Activated T-cell treated with anti-CD3 and anti-CD28 coated beads, Interleukin-2, amount 50 U/mL, for 72 hours (primary cell): Measurements from ENCODE around the gene MIA. TPM values are rescaled to one million over a fixed set of nuclear protein-coding genes. Genes with fewer than 3 reads are reported as not detected.
"Not testable (repeated sequence)": the region's sequence is repeated elsewhere in the genome, so short reads cannot be mapped to it uniquely, and the experiment has no call there.

Source experiments
- ATAC-seq, 2 donors: fragments of 150-1000 bp; cut with Tn5 transposase; replicated peaks in 1 of 2; 2 replicates each; pipeline ENCODE4 v1.10.0; 2021; ENCODE audit warnings: moderate library complexity in 2 of 2, mild to moderate bottlenecking in 1 of 2
- DNase-seq, 2 donors: peaks; one replicate each; pipeline ENCODE4 v3.0.0; 2021 to 2022; ENCODE audit warnings: mixed read lengths in 1 of 2
- H3K27ac Mint-ChIP-seq: one replicate; pipeline ENCODE4 v1.8.0; 2022; ENCODE audit warnings: mild to moderate bottlenecking, moderate library complexity, mixed read lengths
- H3K27me3 Mint-ChIP-seq: one replicate; pipeline ENCODE4 v1.8.0; 2022; ENCODE audit warnings: low read depth, mixed read lengths
- H3K36me3 Mint-ChIP-seq, 2 donors: one replicate each; pipeline ENCODE4 v1.8.0; 2022; ENCODE audit warnings: mixed read lengths in 2 of 2, mild to moderate bottlenecking in 1 of 2; ENCODE audit not compliant: insufficient read depth in 2 of 2
- H3K4me1 Mint-ChIP-seq: one replicate; pipeline ENCODE4 v1.8.0; 2022; ENCODE audit warnings: low read depth, mixed read lengths
- H3K4me3 Mint-ChIP-seq, 2 donors: one replicate each; pipeline ENCODE4 v1.8.0; 2022; ENCODE audit warnings: mild to moderate bottlenecking in 2 of 2, mixed read lengths in 2 of 2, moderate library complexity in 2 of 2
- H3K9me3 Mint-ChIP-seq, 2 donors: one replicate each; pipeline ENCODE4 v1.8.0; 2022; ENCODE audit warnings: mixed read lengths in 2 of 2
- total RNA-seq, 2 donors: library from RNA; stranded (reverse); gene quantifications; one replicate each; pipeline ENCODE4 v1.2.3, GENCODE V29; 2022

MIA gene
- total RNA-seq, 2 donors from 2014 or later, result 0.97 to 1.1 TPM

GRCh38 chr19:40826699-40827385, 51.5 kb downstream of the MIA start:
- not testable (repeated sequence) for H3K36me3 Mint-ChIP-seq, H3K9me3 Mint-ChIP-seq, H3K4me3 Mint-ChIP-seq, H3K27me3 Mint-ChIP-seq, DNase-seq, H3K27ac Mint-ChIP-seq
- H3K4me1 Mint-ChIP-seq, result peaks cover 19% of the 10 kb centered on the region
- ATAC-seq, result peak; percentile 70 to 80

Other genes starting within 250 kb of the MIA start
- 100 to 1,000 TPM; 145 to 152 TPM for gene SHKBP1, start 198.6 kb upstream of the MIA start, total RNA-seq
- gene LTBP4, start 174.2 kb upstream of the MIA start, total RNA-seq, result 100 to 1,000 TPM; 164 to 195 TPM
- gene NUMBL, start 84.9 kb upstream of the MIA start, total RNA-seq, result 10 to 100 TPM; 16.1 to 18.6 TPM
- 10 to 100 TPM; 45.4 to 58.6 TPM for gene COQ8B, start 58.6 kb upstream of the MIA start, total RNA-seq
- 10 to 100 TPM; 14.4 to 15.1 TPM for gene ITPKC, start 58.4 kb upstream of the MIA start, total RNA-seq
- 10 to 100 TPM; 32.8 to 45.1 TPM for gene ACTMAP, start 25.0 kb upstream of the MIA start, total RNA-seq
- 100 to 1,000 TPM; 201 to 290 TPM for gene SNRPA, start 24.3 kb upstream of the MIA start, total RNA-seq
- 10 to 100 TPM; 44.4 to 45.7 TPM for gene RAB4B, start 2.7 kb downstream of the MIA start, total RNA-seq
- gene EGLN2, start 23.7 kb downstream of the MIA start, total RNA-seq, result 10 to 100 TPM; 90.5 to 91.8 TPM
- not detected for gene CYP2A6, start 74.9 kb downstream of the MIA start, total RNA-seq
- gene CYP2A7, start 106.7 kb downstream of the MIA start, total RNA-seq, result not detected
- gene CYP2B6, start 215.8 kb downstream of the MIA start, total RNA-seq, result not detected